ENCODE measurements around the gene PPARA.
"Not testable (repeated sequence)": the region's sequence is repeated elsewhere in the genome, so short reads cannot be mapped to it uniquely, and the experiment has no call there.

Gene PPARA

DNA sequence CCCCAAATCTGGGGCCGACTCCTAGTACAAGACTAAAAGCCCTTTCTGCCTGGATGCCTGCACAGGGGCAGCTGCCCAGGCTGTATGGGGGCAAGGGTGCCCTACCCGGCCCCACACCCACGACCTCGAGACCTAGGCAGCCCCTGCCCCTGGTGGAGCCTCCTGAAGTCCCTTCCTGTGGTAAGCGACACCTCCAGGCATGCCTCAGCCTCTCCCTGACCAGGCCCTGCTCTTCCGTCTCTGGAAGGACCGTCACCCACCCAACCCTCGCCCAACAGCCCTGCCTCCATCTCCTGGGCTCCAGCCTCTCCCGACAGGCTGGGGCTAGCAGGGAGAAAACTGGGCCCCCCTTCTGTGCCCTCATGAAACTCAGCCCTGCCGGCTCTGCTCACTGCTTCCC, 22.8 kb upstream of the PPARA start:
- DNase-seq (ENCODE audit: low read depth): no peak

DNA sequence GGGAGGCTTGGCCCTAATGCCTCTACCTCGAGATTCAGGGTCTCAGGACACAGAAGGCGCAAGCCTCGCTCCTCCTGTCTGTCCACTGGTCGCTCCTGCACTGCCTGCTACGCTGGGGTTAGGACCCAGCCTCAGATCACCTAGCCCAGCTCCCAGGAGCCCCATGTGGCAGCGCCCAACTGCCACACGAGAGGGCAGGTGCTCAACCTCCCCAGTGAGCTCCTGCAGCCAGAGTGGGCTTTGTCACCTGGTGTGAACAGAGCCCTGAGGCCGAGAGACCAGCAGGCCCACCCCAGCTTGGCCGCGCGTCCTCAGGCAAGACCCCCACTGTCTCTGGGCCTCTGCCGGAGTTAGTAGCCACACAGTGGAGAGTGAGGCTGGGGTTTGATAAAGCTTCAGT, 21.7 kb upstream of the PPARA start:
- DNase-seq (ENCODE audit: low read depth): no peak

DNA sequence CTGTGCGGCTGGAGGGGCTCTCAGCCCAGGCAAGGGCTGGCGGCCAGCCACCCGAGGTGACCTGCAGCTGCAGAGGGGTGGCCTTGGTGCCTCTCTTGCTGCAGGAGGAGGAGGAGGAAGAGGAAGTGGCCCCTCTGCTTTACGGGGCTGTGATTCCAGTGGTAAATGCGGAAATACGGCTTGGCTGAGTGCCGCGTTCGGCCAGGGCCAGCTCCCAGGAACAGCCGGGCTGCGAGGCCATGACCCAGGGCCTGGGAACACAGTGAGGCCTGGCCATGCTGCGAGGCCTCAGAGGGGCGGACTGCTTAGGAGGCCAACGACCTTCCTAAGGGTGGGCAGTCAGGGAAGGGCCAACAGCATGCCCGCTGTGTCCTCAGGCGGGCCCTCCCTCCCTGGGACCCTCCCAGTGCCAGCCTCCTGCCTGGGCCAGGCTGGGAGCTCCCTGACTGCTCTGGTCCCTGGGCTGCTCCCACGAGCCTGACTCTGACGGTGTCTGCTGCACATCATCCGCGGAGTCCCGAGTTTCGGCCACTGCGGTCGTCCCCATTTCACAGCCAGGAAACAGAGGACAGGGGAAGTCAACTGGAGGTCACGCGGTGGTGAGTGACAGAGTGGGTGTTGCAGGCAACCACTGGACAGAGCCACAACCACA, 20.8 kb upstream of the PPARA start:
- DNase-seq (ENCODE audit: low read depth): no peak

DNA sequence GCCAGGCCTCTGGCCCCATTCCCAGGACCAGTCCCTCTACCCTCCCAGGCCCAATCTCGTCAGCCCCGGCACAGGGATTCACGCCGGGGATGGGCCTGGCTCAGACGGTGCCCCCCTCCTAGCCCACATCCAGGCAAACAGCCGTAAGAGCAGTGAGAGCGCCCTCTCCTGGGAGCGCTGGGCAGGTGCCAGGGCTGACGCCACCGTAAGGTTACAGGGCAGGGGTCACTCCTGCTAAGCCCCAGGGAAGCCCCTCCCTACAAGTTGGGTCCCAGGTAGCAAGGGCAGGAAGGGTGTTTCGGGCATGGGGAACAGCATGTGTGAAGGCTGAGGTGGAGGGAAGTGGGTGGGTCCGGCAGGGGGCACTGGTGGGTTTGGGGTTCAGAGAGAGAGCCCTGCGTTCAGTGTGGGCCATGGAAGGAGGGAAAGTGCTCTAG, 19.2 kb upstream of the PPARA start:
- DNase-seq (ENCODE audit: low read depth): no peak

DNA sequence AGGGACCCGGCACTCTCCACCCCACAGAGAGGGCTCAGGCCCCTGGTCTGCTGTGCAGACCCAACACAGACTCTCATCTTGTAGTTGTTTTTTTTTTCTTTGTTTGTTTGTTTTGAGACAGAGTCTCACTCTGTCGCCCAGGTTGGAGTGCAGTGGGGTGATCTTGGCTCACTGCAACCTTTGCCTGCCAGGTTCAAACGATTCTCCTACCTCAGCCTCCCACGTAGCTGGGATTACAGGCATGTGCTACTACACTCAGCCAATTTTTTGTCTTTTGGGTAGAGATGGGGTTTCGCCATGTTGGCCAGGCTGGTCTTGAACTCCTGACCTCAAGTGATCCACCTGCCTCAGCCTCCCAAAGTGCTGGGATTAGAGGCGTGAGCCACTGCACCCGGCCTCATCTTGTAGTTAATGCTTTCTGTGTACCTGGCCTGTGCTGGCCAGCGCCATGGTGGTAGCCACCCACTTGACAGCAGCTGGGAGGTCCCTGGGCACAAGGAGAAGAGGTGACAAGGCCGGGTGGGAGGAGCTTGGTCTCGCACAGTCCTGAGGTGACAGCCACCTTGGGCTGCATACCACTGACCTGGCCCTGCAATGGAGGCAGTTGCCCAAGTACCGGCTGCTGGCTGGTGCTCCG, 18.0 kb upstream of the PPARA start:
- not testable (repeated sequence) for DNase-seq (ENCODE audit: low read depth)

DNA sequence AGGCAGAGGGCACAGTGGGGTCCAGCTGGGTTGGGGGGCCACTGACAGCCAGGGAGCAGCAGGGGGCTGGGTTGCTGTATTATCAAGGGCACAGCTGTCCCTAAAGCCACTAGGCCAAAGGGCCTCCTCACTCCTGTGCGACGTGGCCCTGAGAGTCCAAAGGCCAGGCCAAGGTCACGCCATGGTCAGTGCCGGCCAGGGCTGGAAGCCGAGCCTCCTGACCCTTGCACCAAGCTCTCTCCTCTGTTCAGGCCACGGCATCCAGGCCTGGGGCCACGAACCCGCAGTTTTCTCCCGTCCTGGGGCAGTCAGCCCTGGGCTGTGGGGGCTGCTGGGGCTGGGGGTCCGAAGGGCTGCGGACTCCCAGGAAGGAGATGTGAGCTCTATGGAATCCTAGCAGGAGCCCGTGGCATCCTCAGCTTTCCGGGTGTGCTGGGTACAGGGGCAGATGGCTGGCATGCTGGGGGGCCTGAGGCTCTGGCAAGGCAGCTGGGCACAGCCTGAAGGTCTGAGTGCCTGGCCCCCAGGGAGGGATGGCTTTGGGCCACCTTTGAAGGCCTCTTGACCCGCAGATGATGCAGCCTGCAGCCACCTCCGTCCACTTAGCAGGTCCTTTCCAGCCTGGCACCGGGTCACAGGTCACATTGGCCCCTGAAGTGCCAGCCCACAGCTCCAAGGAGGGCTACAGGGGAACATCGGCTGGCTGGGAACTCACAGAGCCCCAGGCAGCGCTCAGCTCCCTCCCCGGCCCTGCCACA, 17.3 kb upstream of the PPARA start:
- DNase-seq (ENCODE audit: low read depth): no peak

DNA sequence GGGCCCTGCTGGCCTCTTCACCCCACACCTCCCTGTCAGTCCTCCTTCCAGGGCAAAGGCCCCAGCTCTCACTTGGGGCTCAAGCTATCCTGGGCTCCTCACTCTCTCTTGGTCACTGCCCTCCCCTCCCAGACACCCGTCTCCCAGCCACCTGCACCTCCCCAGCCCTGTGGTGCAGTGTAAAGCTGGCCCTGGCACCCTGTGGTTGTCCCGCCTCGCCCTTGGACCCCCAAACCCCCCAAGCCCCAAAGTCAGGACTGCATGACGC, 16.8 kb upstream of the PPARA start:
- DNase-seq (ENCODE audit: low read depth): no peak

DNA sequence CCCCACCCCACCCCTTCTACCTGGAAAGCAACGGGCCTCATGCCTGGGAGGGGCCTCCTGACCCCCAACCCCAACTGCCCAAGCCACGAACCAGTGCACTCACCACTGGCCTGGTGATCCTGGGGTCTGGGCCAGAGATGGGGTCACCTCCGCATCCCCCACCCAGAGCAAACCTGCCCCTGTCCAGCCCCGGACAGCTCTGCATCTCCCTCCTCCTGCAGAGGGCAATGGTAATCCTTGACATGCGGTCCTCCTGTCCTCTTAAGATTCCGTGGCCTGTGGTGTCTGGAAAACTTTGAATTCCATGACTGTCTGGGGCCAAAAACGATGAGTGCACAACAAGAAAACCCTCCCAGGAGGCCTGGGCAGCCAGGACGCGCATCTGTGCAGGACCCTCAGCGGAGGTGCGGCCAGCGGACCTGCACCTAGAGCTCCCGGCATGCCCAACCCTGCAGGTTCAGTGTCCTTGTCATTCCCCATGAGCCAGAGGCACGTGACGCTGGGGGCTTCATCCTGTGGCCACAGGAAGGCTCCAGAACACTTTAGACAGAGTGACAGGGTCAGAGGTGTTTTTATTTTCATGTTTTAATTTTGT, 16.1 kb upstream of the PPARA start:
- no peak for DNase-seq (ENCODE audit: low read depth)

DNA sequence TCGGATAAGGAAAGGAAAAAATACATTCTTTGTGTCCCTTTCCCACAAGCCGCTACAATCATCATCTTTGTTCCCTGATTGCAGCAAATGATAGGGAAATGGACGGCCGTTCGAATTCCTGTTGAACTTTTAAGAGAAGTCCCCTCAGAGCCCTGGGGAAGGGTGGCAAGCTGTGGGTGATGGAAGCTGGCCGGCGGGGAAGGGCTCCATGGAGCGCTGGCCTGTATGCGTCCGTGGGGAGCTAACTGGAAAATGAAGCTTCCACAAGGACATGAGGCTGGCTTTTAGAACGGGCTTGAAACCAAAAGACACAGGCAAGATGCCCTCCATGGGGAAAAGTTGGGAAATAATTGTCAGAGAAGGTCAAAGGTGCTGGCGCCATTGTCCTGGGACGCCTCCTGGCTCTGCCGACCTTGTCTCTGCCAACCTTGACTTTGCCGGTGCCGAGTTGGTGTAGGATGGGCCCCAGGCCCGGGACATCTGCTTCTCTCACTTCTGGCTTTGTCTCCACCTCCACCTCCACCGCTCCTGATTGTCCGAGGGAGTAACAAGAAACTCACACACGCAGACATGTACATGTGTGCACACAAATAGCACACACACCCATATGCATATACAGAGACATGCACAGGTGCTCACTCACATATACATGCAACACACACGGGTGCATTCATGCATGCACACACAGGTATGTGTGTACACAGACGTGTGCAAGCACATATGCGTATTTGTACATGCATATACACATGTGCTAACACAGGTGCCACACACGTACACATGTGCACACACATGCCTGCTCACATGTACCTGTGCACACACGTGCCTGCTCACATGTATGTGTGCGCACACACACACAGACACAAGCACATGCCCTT, 14.5 kb upstream of the PPARA start:
- DNase-seq (ENCODE audit: low read depth): no peak

DNA sequence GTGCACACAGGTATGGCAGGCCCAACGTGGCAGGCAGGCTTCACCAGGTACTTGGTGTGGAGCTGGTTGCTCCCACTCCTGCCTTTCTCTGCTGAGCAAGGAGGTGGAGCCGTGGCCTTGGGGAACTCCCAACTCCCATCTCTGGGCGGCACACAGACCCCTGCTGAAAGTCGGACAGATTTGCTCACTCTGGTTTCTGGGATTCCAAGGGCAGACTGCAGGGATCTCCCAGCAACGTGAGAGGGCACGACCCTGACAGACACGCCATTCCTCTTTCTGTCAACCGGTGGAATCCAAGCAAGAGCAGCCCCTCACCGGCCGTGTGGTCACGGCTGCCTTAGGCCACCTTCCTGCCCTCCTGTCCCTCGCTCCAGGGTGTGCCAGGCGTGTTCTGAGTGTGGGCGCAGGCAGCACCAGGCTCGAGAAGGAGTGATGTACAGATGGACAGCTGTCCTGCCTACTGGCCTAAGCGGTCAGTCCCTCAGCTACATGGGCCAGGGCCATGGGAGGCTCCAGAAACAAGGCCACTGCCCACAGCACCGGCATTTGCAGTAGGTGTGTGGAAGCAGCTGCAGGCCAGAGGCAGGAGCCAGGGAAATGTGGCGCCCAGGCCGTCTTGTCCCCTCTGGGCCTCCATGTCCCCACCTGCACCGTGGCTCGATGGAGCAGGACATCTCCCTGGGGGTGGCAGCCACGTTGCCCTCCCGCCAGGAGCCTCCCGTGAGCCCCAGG, 13.7 kb upstream of the PPARA start:
- no peak for DNase-seq (ENCODE audit: low read depth)

DNA sequence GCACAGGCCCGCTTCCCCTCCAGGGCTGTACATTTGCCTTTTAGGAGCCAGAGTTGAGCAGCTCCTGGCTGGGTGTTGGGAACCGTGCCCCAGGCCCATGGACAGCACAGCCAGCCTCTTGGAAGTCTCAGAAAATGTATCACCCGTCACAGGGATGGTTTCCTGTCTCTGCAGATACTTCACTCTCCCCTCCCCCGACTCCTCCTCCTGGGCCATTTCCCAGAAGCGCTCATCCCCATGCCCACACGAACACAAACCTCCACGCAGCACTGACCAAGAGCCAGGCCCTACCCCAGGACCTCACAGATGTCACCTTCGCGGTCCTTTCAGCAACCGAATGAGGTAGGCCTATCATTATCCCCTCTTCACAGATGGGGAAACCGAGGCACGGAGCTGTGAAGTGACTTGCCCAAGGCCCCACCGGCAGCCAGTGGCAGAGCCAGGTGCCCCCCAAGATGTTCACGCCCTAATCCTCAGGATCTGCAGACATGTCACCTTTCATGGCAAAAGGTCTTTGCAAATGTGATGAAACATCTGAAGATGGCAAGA, 13.0 kb upstream of the PPARA start:
- DNase-seq (ENCODE audit: low read depth): no peak

DNA sequence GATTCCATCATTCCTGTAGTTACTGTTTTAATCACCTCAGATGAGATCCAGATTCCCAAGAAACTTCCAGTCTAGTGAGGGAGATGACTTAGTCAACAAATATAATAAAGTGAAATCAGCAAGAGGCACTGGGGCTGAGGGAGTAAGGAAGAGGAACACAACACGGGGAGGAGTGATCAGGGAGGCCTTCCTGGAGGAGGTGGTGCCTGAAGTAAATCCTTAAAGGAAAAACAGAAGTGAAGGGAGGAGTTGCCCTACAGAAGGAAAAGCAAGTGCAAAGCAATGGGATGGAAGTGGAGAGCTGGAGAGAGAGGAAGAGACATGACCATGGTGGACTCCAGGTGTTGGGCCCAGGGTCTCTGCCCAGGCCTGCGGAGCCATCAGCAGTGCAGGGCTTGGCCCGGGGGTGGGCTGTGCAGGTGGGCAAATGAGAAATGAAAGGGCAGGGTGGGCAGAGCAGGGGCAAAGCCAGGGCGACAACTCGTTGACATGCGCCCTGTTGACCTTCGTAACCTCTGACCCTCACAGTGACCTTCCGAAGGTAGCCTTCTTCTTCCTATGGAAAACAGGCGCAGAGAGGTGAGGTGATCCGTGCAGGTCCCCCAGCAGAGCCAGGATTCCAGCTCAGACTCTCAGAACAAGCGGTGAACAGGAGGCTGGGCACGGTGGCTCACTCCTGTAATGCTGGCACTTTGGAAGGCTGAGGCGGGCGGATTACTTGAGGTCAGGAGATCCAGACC, 12.1 kb upstream of the PPARA start:
- no peak for DNase-seq (ENCODE audit: low read depth)

DNA sequence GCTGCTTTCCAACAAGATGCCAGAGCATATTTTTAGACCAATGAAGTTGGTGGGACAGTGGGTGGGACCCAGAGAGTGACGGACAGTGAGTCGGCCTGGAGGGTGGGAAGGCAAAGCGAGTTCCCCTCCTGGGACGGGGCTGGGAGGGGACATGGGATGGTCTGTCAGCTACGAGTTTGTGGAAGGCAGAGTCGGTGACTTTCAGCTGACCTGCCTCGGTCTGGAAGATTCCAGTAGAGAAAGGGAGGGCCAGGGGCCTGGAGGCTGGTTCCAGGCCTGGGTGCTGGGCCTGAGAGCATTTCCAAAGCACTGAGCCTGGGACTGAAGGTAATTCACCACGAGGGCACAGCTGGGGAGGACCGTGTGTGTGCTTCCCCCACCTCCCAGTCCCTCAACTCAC, 10.9 kb upstream of the PPARA start:
- DNase-seq (ENCODE audit: low read depth): not testable (repeated sequence)

DNA sequence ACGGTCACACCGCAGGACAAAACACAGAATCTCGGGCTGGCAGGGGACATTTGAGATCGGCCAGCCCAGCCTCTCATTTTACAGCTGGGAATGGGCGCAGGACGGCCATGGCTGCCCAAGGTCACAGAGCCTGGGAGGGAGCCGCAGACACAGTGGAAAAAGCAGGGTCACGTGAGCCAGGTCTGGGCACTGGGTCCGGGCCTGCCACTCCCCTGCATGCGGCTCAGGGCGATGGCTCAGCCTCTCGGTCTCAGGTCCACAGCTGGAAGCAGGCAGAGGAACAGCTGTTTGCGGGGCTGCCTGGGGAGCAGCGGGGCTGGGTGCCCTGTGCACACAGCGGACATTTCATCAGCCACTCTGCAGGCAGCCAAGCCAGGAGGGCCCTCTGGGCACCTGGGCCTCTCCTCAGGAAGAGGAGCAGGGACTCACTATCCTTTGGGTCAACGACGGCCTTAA, 10.4 kb upstream of the PPARA start:
- no peak for DNase-seq (ENCODE audit: low read depth)

DNA sequence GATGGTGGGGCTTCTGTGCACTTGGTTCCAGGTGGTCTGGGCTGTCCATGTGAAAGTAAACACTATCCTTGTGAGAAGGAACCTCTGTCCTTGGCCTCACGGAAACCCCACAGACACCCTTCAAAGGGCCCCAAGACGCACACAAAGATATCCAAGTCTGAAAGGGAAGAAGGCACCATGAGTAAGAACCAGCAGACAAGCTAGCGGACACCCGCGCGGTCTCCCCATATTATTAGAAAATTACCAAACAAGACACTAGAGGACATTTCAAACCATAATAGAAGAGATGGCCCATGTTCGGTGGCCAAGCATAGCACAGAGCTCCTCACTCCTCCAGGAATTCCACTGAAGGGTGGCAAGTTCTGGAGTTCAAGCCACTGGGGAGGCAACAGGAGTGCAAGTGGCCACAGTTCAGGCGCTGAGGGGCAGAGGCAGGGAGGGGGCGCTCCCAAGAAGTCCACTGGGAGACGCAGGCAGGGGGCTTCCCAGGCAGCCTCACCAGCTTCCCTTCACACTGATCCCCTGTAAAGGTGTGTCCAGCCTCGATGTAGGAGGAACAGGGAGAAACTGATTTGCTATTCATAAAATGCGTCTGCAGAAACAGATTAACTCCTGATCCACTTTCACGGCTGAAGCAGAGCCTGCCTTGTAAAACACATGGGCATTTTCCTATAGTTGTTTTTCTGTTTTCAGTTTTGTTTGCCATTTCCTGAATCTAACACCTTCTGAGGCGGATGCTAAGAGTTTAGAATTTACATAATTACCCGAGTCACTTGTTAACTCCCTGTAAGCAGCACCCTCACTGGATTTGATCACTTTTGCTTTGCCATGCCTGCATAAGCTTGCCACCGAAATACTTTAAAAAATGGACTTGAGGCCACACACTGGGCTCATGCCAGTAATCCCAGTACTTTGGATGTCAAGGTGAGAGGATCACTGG, 9.1 kb upstream of the PPARA start:
- no peak for DNase-seq (ENCODE audit: low read depth)

DNA sequence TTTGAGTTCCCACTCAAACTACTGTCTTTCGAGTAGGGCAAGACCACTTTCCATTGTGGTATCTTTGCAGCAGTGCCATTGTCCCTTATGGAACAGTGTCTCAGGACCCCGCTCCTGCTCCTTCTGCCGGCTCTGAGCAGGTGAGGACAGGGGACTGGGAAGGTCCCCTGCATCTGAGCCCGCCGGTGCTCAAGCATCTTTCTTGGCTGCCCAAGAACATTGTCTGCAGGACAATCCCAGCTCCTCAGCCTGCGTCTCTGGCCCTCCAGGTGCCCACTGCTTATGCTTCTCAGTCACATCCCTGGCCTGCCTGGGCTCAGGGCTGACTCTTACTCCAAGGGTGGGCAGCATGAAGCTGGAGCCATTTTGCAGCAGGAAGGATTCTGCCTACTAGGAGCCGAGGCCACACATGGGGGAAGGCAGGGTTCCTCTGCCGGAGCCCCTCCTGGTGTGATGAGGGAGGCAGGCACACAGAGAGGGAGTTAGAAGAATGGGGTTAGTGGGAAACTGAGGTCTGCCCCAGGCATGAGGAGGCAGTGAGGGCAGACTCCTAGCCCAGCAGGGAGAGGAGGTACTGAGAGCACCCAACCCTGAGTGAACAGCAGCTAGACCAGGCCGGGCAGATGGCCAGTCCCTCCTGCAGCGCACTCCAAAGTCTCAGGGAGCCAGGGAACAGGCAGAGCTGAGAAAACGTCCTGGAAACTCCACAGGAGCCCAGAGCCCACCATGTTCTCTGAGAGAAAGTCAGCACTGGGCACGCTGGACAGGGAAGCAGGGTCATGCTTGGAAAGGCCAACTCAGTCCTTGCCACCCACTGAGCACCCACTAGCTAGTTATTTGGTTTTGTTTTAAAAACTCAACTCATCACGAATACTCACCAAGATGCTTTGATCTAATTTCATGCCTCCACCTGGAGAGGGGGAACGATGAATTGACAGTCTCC, 7.5 kb upstream of the PPARA start:
- no peak for DNase-seq (ENCODE audit: low read depth)

DNA sequence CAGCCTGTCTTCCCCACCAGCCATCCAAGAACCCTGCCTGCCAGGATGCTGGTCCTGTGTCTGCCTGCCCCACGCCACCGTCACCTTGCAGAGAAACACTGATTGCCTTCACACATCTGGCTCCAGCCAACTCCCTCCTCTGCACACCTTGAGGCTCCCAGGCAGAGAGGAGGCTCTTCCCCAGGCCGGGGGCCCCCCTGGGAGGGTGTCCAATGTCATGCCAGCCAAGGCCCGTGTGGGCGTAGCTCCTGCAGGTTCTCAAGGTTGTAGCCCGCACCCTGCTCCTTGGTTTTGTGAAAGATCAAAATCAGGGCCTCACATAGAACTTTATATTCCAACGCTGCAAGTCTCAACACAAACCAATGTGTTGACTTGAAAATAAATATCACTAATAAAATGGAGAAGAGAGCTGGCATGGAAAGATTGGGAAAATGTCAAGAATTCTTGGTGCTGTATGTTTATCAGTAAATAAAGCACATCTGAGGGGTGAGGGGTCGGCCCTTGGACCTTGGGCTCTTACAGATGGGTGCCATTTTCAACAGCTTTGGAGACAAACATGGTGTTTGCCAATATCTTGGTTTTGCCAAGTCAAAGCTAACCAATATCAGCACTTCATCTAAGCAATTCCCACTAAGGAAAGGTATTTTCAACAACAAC, 6.7 kb upstream of the PPARA start:
- DNase-seq (ENCODE audit: low read depth): no peak
